ENCODE data around the gene ARID4A. TPM values are rescaled to one million over a fixed set of nuclear protein-coding genes. Genes with fewer than 3 reads are reported as not detected.

Gene ARID4A
- total and polyA plus RNA-seq, 2 of the 13 experiments (the other 11 are each of a cell fraction or from before 2014, with no cell fraction given) = 7.2 to 9.7 TPM

DNA sequence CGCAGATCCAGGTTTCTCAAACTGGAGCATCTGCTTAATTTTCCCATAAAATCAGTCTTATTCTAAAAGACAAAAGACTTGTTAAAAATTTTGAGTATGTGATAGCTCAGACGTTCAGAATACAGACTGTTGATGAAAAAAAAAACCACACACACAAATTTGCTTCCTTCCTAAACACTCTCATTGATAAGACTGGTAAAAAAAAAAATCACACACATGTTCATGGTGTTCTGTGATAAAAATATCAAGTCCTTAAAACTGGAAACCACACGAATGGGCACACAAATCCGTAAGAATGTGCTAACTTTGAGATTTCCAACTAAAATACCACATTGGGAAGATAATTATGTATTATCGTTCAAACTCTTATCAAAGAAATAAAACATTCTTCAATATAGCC lies 6.7 kb upstream of the ARID4A start:
- Histone ChIP-seq H3K4me3 (replicated peaks in 1 of 3; ENCODE audit: insufficient read depth in 1 of 3, low read depth in 2 of 3, low read length in 3 of 3) (no peak overlapping the region), H3K27me3 (ENCODE audit: control insufficient read depth in 1 of 2, insufficient read depth in 2 of 2, low read length in 2 of 2) (no peaks in the 10 kb centered on the region), H3K9me3 (ENCODE audit: low read length) (no peaks in the 10 kb centered on the region), H3K4me1 (ENCODE audit: insufficient read depth, low read length) (peaks cover 71% of the 10 kb centered on the region), H2AFZ (ENCODE audit: low read length) (no peak overlapping the region), H4K20me1 (ENCODE audit: insufficient read depth, low read length) (peaks cover 24% of the 10 kb centered on the region), H3K9ac (ENCODE audit: insufficient read depth, low read depth, low read length) (no peak overlapping the region), H3K36me3 (replicated peaks in 1 of 2; ENCODE audit: control insufficient read depth in 1 of 2, insufficient read depth in 2 of 2, low read length in 2 of 2) (peaks cover 16 to 61% of the 10 kb centered on the region in 2 experiments), H3K27ac (ENCODE audit: extremely low read length, insufficient read depth, low read length) (no peak overlapping the region), H3K4me2 (ENCODE audit: low read depth, low read length) (no peak overlapping the region), H3K79me2 (ENCODE audit: insufficient read depth, low read length) (peaks cover 77% of the 10 kb centered on the region)
- FAIRE-seq (no peak), DNase-seq (ENCODE audit: low spot score) (no peak), ATAC-seq (no peak)
- intact Hi-C loops (cut with micrococcal nuclease; ENCODE audit: unreplicated experiment) (no loop called here), in situ Hi-C loops (cut with HindIII; ENCODE audit: extremely low pct_ligation_motif_present, low pct_unique_long_range_greater_than_20kb) (no loop called here)
- TF ChIP-seq, protein P1, sequence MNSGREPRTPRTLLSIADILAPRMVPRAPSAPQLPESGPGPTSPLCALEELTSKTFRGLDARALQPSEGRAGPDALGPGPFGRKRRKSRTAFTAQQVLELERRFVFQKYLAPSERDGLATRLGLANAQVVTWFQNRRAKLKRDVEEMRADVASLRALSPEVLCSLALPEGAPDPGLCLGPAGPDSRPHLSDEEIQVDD (CRISPR knock-in tag; IDR thresholded peaks at IDR 0.05; ENCODE audit: borderline replicate concordance) = no peak
- no TSS peak for BruUV-seq (replicated peaks)
- ChIA-PET POLR2A (no interaction called here), CTCF (ENCODE audit: low intra/inter-chr PET ratio, low total read pairs) (no interaction called here)
- WGBS (ENCODE audit: low lambda C conversion rate) = 95% methylated on average over 5 of the region's 5 CpGs

DNA sequence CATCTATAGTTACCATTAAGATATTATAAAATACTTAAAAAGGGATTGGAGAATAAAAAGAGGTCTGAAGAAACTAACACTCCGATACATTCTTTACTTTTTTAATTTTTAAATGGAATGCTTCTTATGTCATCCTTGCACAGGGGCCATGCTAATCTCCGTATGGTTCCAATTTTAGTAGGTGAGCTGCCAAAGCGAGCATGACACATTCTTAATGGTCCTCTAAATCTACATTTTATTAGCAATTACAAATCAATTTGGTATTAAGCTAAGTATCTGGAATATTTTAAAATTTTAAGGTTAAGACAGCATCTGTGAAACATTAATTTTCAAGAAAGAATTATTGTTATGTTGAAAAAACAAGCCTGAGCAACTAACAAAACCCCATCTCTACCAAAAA lies 6.2 kb upstream of the ARID4A start:
- no TSS peak for BruUV-seq (replicated peaks)
- H3K4me2 ChIP-seq (ENCODE audit: low read depth, low read length) = no peak overlapping the region
- POLR2A ChIA-PET = no interaction called here
- no peaks in the 10 kb centered on the region for H3K9me3 ChIP-seq (ENCODE audit: low read length)
- no peak for ATAC-seq
- H3K27me3 ChIP-seq (ENCODE audit: control insufficient read depth in 1 of 2, insufficient read depth in 2 of 2, low read length in 2 of 2) = no peaks in the 10 kb centered on the region; a peak in 1 of 5 replicates
- in situ Hi-C loops (cut with HindIII; ENCODE audit: extremely low pct_ligation_motif_present, low pct_unique_long_range_greater_than_20kb) = no loop called here
- peaks cover 77% of the 10 kb centered on the region for H3K79me2 ChIP-seq (ENCODE audit: insufficient read depth, low read length)
- WGBS (ENCODE audit: low lambda C conversion rate) = 98% methylated on average over 3 of the region's 3 CpGs
- no peak for DNase-seq (ENCODE audit: low spot score)
- peaks cover 66% of the 10 kb centered on the region for H3K4me1 ChIP-seq (ENCODE audit: insufficient read depth, low read length)
- intact Hi-C loops (cut with micrococcal nuclease; ENCODE audit: unreplicated experiment) = no loop called here
- H3K27ac ChIP-seq (ENCODE audit: extremely low read length, insufficient read depth, low read length) = no peak overlapping the region
- no peak for FAIRE-seq
- H2AFZ ChIP-seq (ENCODE audit: low read length) = no peak overlapping the region
- H3K4me3 ChIP-seq (replicated peaks in 1 of 3; ENCODE audit: insufficient read depth in 1 of 3, low read depth in 2 of 3, low read length in 3 of 3) = no peak overlapping the region
- peaks cover 29% of the 10 kb centered on the region for H4K20me1 ChIP-seq (ENCODE audit: insufficient read depth, low read length)
- H3K36me3 ChIP-seq (replicated peaks in 1 of 2; ENCODE audit: control insufficient read depth in 1 of 2, insufficient read depth in 2 of 2, low read length in 2 of 2) = peaks cover 16 to 60% of the 10 kb centered on the region in 2 experiments
- no peak overlapping the region for H3K9ac ChIP-seq (ENCODE audit: insufficient read depth, low read depth, low read length)
- CTCF ChIA-PET (ENCODE audit: low intra/inter-chr PET ratio, low total read pairs) = no interaction called here
- TF ChIP-seq, protein P2, sequence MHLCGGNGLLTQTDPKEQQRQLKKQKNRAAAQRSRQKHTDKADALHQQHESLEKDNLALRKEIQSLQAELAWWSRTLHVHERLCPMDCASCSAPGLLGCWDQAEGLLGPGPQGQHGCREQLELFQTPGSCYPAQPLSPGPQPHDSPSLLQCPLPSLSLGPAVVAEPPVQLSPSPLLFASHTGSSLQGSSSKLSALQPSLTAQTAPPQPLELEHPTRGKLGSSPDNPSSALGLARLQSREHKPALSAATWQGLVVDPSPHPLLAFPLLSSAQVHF (CRISPR knock-in tag; IDR thresholded peaks at IDR 0.05) = no peak
- TF ChIP-seq KMT2A (CRISPR knock-in tag; IDR thresholded peaks at IDR 0.05) (no peak), NFYB (CRISPR knock-in tag; IDR thresholded peaks at IDR 0.05) (no peak), ZNF235 (CRISPR knock-in tag; IDR thresholded peaks at IDR 0.05; ENCODE audit: borderline replicate concordance) (no peak), ZNF543 (CRISPR knock-in tag; IDR thresholded peaks at IDR 0.05) (no peak), NBN (conservative IDR thresholded peaks at IDR 0.05) (no peak), BRD4 (CRISPR knock-in tag; IDR thresholded peaks at IDR 0.05) (no peak), MBD4 (IDR thresholded peaks at IDR 0.05; ENCODE audit: borderline replicate concordance, low read length) (no peak)
- TF ChIP-seq, protein P3, sequence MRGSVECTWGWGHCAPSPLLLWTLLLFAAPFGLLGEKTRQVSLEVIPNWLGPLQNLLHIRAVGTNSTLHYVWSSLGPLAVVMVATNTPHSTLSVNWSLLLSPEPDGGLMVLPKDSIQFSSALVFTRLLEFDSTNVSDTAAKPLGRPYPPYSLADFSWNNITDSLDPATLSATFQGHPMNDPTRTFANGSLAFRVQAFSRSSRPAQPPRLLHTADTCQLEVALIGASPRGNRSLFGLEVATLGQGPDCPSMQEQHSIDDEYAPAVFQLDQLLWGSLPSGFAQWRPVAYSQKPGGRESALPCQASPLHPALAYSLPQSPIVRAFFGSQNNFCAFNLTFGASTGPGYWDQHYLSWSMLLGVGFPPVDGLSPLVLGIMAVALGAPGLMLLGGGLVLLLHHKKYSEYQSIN (CRISPR knock-in tag; IDR thresholded peaks at IDR 0.05; ENCODE audit: borderline replicate concordance) = no peak
- TF ChIP-seq, protein P4, sequence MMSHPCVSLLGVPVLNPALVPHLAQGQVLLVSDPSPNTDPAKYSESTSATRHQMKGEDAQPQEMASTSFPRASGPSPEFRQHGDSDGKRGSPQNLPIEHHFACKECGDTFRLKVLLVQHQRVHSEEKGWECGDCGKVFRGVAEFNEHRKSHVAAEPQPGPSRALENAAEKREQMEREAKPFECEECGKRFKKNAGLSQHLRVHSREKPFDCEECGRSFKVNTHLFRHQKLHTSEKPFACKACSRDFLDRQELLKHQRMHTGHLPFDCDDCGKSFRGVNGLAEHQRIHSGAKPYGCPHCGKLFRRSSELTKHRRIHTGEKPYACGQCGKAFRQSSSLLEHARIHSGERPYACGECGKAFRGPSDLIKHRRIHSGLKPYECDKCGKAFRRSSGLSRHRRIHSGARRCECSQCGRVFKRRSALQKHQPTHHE (CRISPR knock-in tag; IDR thresholded peaks at IDR 0.05; ENCODE audit: borderline replicate concordance) = no peak

All from HepG2 (cell line).